ENCODE results near the gene MFSD12.
"Not testable (repeated sequence)": the region's sequence is repeated elsewhere in the genome, so short reads cannot be mapped to it uniquely, and the experiment has no call there.

Gene MFSD12

DNA sequence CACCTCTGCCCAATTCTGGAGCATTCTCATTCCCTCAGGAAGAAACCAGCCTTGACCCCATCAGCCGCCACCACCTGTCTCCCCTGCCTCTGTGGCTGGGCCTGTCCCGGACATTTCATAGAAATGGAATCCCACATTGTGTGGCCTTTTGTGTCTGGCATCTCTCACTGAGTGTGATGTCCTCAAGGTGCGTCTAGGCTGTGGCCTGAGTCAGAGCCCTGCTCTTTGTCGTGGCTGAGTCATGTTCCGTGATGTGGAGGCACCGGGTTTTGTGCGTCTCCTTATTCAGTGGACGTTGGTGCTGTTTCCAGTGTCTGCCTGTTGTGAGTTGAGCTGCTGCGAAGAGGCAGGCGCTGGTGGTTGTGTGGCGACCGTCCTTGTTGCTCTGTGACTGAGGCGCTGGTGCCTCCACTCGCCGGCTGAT is 47.8 kb downstream of the MFSD12 start:
- TF ChIP-seq EZH2phosphoT487 (IDR thresholded peaks at IDR 0.05; ENCODE audit: borderline replicate concordance, low read length), result no peak
- TF ChIP-seq, protein P1, sequence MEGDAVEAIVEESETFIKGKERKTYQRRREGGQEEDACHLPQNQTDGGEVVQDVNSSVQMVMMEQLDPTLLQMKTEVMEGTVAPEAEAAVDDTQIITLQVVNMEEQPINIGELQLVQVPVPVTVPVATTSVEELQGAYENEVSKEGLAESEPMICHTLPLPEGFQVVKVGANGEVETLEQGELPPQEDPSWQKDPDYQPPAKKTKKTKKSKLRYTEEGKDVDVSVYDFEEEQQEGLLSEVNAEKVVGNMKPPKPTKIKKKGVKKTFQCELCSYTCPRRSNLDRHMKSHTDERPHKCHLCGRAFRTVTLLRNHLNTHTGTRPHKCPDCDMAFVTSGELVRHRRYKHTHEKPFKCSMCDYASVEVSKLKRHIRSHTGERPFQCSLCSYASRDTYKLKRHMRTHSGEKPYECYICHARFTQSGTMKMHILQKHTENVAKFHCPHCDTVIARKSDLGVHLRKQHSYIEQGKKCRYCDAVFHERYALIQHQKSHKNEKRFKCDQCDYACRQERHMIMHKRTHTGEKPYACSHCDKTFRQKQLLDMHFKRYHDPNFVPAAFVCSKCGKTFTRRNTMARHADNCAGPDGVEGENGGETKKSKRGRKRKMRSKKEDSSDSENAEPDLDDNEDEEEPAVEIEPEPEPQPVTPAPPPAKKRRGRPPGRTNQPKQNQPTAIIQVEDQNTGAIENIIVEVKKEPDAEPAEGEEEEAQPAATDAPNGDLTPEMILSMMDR (IDR thresholded peaks at IDR 0.05; ENCODE audit: low read depth, low read length, poor library complexity, severe bottlenecking), result no peak
- Histone ChIP-seq H3K4me2 (ENCODE audit: low read length) (no peak overlapping the region), H3K79me2 (ENCODE audit: control insufficient read depth, low read length) (peaks cover 84% of the 10 kb centered on the region), H3K9me2 (replicated peaks; ENCODE audit: control insufficient read depth, low read length) (no peaks in the 10 kb centered on the region), H3K4me3 (ENCODE audit: low read length) (no peak overlapping the region), H3K36me3 (ENCODE audit: control insufficient read depth, low read length) (peaks cover 36% of the 10 kb centered on the region), H3K27me3 (ENCODE audit: control insufficient read depth, low read length) (no peaks in the 10 kb centered on the region), H3K27ac (ENCODE audit: low read depth, low read length) (no peak overlapping the region), H3F3A (ENCODE audit: control insufficient read depth, insufficient read depth) (no peaks in the 10 kb centered on the region), H3K4me1 (ENCODE audit: control insufficient read depth, low read length) (peaks cover 20% of the 10 kb centered on the region), H3K9me3 (ENCODE audit: control insufficient read depth, insufficient read depth, low read length) (no peaks in the 10 kb centered on the region), H4K20me1 (ENCODE audit: control insufficient read depth, insufficient read depth, low read depth, low read length) (peaks cover 15% of the 10 kb centered on the region; the same call in 1 of the 2 replicates)

DNA sequence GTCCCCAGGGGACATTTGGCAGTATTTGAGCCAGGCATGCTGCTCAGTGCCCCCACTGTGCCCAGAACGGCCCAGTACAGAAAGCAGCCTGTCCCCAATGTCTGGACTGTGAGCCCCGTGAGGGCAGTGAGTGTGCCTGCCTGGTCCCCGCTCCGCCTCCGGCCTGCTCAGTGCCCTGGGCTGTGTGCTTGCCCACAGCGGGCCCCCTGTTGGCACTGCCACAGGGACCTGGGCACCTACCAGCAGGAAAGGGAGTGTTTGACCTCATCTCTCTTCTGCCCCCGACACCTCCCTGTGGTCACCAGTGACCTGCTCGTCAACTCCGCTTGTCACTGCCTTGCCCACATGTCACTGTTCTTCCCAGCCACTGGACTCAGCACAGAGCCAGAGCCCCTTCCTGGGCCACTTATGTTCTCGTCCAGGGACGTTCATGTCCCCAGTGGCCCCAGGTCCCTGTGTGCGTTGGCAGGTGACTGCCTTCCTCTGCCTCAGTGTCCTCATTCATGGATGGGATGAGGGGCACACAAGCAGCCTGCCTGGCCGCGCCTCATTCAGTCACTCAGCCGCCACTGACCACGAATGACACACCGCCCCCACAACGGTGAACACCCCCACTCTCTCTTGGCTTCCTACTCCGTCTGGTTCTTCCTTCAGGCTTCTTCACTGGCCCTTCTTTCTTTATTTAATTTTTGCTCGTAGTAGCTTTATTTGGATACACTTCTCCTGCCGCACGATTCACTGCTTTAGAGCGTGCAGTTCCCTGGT is 48.4 kb downstream of the MFSD12 start:
- no peak overlapping the region for H3K4me3 ChIP-seq (ENCODE audit: low read length)
- no peak overlapping the region for H3K4me2 ChIP-seq (ENCODE audit: low read length)
- no peak overlapping the region for H3K27ac ChIP-seq (ENCODE audit: low read depth, low read length)
- TF ChIP-seq, protein P1 (IDR thresholded peaks at IDR 0.05; ENCODE audit: low read depth, low read length, poor library complexity, severe bottlenecking), result no peak
- no peak for TF ChIP-seq EZH2phosphoT487 (IDR thresholded peaks at IDR 0.05; ENCODE audit: borderline replicate concordance, low read length)
- H3F3A ChIP-seq (ENCODE audit: control insufficient read depth, insufficient read depth), result no peaks in the 10 kb centered on the region
- peaks cover 78% of the 10 kb centered on the region for H3K79me2 ChIP-seq (ENCODE audit: control insufficient read depth, low read length)
- peaks cover 36% of the 10 kb centered on the region for H3K36me3 ChIP-seq (ENCODE audit: control insufficient read depth, low read length)
- H3K9me3 ChIP-seq (ENCODE audit: control insufficient read depth, insufficient read depth, low read length), result no peaks in the 10 kb centered on the region
- H3K9me2 ChIP-seq (replicated peaks; ENCODE audit: control insufficient read depth, low read length), result no peaks in the 10 kb centered on the region
- H3K4me1 ChIP-seq (ENCODE audit: control insufficient read depth, low read length), result peaks cover 20% of the 10 kb centered on the region
- H4K20me1 ChIP-seq (ENCODE audit: control insufficient read depth, insufficient read depth, low read depth, low read length), result peaks cover 15% of the 10 kb centered on the region; the same call in 1 of the 2 replicates
- H3K27me3 ChIP-seq (ENCODE audit: control insufficient read depth, low read length), result no peaks in the 10 kb centered on the region

DNA sequence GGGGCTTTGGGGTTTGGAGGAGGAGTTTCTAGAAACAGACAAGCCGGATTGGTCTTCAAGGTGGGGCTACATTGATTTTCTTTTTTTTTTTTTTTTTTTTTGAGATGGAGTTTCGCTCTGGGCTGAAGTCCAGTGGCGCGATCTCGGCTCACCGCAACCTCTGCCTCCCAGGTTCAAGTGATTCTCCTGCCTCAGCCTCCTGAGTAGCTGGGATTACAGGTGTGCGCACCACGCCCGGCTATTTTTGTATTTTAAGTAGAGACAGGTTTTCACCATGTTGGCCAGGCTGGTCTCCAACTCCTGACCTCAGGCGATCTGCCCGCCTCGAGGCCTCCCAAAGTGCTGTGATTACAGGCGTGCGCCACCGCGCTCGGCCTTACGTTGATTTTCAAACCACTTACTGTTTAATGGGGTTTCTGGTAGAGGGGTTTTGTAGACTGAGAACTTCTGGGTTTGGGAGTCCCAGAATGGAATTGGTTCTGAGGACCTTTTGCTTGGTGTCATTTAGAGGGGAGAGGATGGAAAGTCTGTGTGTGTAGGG is 49.2 kb downstream of the MFSD12 start:
- H3K4me1 ChIP-seq (ENCODE audit: control insufficient read depth, low read length), result peaks cover 20% of the 10 kb centered on the region
- not testable (repeated sequence) for H3K4me3 ChIP-seq (ENCODE audit: low read length); H3K4me2 ChIP-seq (ENCODE audit: low read length); H3K27ac ChIP-seq (ENCODE audit: low read depth, low read length); H3K9me3 ChIP-seq (ENCODE audit: control insufficient read depth, insufficient read depth, low read length); H3F3A ChIP-seq (ENCODE audit: control insufficient read depth, insufficient read depth); H3K9me2 ChIP-seq (replicated peaks; ENCODE audit: control insufficient read depth, low read length); H3K27me3 ChIP-seq (ENCODE audit: control insufficient read depth, low read length)
- H3K79me2 ChIP-seq (ENCODE audit: control insufficient read depth, low read length), result peaks cover 70% of the 10 kb centered on the region
- H4K20me1 ChIP-seq (ENCODE audit: control insufficient read depth, insufficient read depth, low read depth, low read length), result peaks cover 13% of the 10 kb centered on the region; the same call in 1 of the 2 replicates
- H3K36me3 ChIP-seq (ENCODE audit: control insufficient read depth, low read length), result peaks cover 36% of the 10 kb centered on the region
